ENCODE data around the gene MYORG. TPM values are rescaled to one million over a fixed set of nuclear protein-coding genes. Genes with fewer than 3 reads are reported as not detected.
A peak's percentile ranks its signal among the peaks of the same experiment; 100 is the strongest.

MYORG gene
- total and polyA plus RNA-seq, 10 of the 15 experiments (the other 5 are each of a cell fraction or from before 2014, with no cell fraction given), result 0.05 to 0.36 (median 0.10) TPM; not detected in 1

DNA sequence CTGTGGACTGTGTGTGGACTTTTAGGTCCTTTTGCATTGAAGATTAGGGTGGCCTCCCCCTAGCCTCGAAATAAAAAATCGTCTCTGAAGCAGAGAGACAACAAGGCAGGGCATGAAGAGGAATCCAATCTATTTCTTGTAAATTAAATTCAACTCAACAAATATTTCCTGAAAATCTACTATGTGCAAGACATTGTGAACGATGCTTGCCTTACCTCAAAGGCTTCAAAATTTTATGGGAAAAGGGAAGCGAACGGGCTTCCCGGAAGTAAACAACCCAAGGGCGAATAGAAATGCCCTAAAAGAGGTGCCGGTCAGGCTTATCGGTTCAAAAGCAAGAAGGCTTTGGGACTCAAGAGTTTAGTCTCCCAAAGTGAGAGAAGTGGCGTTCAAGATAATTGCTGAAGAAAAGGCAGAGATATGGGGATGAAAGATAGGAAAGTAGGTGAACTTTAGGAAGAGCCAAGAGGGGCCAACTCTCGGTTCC lies 48.2 kb downstream of the MYORG start (continued):
- TF ChIP-seq SRF (IDR thresholded peaks at IDR 0.05; ENCODE audit: low read depth in 2 of 2, low read length in 2 of 2) (no peak), IRF4 (IDR thresholded peaks at IDR 0.05; ENCODE audit: low read depth, low read length) (0 out of 2 replicates have a peak, but pooled peaks have one; percentile 46), YBX1 (IDR thresholded peaks at IDR 0.05) (no peak), RELA (IDR thresholded peaks at IDR 0.05; ENCODE audit: borderline replicate concordance, partially characterized antibody) (no peak), SMAD5 (IDR thresholded peaks at IDR 0.05; ENCODE audit: low read depth) (no peak), GABPA (IDR thresholded peaks at IDR 0.05; ENCODE audit: low read depth) (0 out of 2 replicates have a peak, but pooled peaks have one; percentile 27), IKZF1 (conservative IDR thresholded peaks at IDR 0.05) (peak; percentile 51; the same call in 1 of the 2 replicates), IKZF2 (IDR thresholded peaks at IDR 0.05) (peak; percentile 49 to 57; a peak in 3 of 4 replicates), PAX8 (IDR thresholded peaks at IDR 0.05) (no peak), DPF2 (IDR thresholded peaks at IDR 0.05) (0 out of 2 replicates have a peak, but pooled peaks have one; percentile 24), MEF2A (IDR thresholded peaks at IDR 0.05; ENCODE audit: insufficient read depth, low read depth, low read length) (no peak), EP300 (IDR thresholded peaks at IDR 0.05; ENCODE audit: borderline replicate concordance in 1 of 2, control insufficient read depth in 1 of 2, low read depth in 2 of 2, low read length in 2 of 2) (no peak), RBBP5 (conservative IDR thresholded peaks at IDR 0.05) (no peak), SMARCA5 (IDR thresholded peaks at IDR 0.05) (0 out of 2 replicates have a peak, but pooled peaks have one; percentile 41), POU2F2 (IDR thresholded peaks at IDR 0.05; ENCODE audit: borderline replicate concordance, low read depth, low read length) (no peak), NR2F1 (conservative IDR thresholded peaks at IDR 0.05) (no peak), MXI1 (IDR thresholded peaks at IDR 0.05; ENCODE audit: low read depth, low read length) (no peak), CHD4 (IDR thresholded peaks at IDR 0.05) (no peak), NFYA (IDR thresholded peaks at IDR 0.05; ENCODE audit: borderline replicate concordance, low read depth, low read length) (no peak), KLF5 (IDR thresholded peaks at IDR 0.05; ENCODE audit: partially characterized antibody) (no peak), CEBPB (IDR thresholded peaks at IDR 0.05; ENCODE audit: borderline replicate concordance in 1 of 2, low read depth in 2 of 2, low read length in 2 of 2) (no peak), EZH2 (IDR thresholded peaks at IDR 0.05; ENCODE audit: borderline replicate concordance, control insufficient read depth, low read depth, low read length) (no peak)
- TF ChIP-seq, protein P1, sequence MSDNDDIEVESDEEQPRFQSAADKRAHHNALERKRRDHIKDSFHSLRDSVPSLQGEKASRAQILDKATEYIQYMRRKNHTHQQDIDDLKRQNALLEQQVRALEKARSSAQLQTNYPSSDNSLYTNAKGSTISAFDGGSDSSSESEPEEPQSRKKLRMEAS (IDR thresholded peaks at IDR 0.05; ENCODE audit: low read depth, low read length), result no peak
- TF ChIP-seq, protein P2, sequence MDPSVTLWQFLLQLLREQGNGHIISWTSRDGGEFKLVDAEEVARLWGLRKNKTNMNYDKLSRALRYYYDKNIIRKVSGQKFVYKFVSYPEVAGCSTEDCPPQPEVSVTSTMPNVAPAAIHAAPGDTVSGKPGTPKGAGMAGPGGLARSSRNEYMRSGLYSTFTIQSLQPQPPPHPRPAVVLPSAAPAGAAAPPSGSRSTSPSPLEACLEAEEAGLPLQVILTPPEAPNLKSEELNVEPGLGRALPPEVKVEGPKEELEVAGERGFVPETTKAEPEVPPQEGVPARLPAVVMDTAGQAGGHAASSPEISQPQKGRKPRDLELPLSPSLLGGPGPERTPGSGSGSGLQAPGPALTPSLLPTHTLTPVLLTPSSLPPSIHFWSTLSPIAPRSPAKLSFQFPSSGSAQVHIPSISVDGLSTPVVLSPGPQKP (IDR thresholded peaks at IDR 0.05; ENCODE audit: low read depth, low read length), result no peak
- TF ChIP-seq, protein P3, sequence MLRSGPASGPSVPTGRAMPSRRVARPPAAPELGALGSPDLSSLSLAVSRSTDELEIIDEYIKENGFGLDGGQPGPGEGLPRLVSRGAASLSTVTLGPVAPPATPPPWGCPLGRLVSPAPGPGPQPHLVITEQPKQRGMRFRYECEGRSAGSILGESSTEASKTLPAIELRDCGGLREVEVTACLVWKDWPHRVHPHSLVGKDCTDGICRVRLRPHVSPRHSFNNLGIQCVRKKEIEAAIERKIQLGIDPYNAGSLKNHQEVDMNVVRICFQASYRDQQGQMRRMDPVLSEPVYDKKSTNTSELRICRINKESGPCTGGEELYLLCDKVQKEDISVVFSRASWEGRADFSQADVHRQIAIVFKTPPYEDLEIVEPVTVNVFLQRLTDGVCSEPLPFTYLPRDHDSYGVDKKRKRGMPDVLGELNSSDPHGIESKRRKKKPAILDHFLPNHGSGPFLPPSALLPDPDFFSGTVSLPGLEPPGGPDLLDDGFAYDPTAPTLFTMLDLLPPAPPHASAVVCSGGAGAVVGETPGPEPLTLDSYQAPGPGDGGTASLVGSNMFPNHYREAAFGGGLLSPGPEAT (IDR thresholded peaks at IDR 0.05; ENCODE audit: low read depth), result no peak
- TF ChIP-seq, protein P4, sequence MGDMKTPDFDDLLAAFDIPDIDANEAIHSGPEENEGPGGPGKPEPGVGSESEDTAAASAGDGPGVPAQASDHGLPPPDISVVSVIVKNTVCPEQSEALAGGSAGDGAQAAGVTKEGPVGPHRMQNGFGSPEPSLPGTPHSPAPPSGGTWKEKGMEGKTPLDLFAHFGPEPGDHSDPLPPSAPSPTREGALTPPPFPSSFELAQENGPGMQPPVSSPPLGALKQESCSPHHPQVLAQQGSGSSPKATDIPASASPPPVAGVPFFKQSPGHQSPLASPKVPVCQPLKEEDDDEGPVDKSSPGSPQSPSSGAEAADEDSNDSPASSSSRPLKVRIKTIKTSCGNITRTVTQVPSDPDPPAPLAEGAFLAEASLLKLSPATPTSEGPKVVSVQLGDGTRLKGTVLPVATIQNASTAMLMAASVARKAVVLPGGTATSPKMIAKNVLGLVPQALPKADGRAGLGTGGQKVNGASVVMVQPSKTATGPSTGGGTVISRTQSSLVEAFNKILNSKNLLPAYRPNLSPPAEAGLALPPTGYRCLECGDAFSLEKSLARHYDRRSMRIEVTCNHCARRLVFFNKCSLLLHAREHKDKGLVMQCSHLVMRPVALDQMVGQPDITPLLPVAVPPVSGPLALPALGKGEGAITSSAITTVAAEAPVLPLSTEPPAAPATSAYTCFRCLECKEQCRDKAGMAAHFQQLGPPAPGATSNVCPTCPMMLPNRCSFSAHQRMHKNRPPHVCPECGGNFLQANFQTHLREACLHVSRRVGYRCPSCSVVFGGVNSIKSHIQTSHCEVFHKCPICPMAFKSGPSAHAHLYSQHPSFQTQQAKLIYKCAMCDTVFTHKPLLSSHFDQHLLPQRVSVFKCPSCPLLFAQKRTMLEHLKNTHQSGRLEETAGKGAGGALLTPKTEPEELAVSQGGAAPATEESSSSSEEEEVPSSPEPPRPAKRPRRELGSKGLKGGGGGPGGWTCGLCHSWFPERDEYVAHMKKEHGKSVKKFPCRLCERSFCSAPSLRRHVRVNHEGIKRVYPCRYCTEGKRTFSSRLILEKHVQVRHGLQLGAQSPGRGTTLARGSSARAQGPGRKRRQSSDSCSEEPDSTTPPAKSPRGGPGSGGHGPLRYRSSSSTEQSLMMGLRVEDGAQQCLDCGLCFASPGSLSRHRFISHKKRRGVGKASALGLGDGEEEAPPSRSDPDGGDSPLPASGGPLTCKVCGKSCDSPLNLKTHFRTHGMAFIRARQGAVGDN (IDR thresholded peaks at IDR 0.05), result no peak

Data from GM12878 (cell line).